ENCODE measurements around the gene ABI3BP. TPM values are rescaled to one million over a fixed set of nuclear protein-coding genes. Genes with fewer than 3 reads are reported as not detected.

The ABI3BP gene
- total RNA-seq, 1 donor from 2014 or later: not detected

- intact Hi-C loops (cut with micrococcal nuclease): no loop called here
Observed at GRCh38 chr3:100988080-100988479, 5.1 kb downstream of the ABI3BP start.

GRCh38 chr3:100984308-100984707 lies 8.9 kb downstream of the ABI3BP start:
- intact Hi-C loops (cut with micrococcal nuclease): no loop called here

- intact Hi-C loops (cut with micrococcal nuclease): no loop called here
Observed at GRCh38 chr3:100982710-100983109, 10.5 kb downstream of the ABI3BP start.

- intact Hi-C loops (cut with micrococcal nuclease): no loop called here
Observed at GRCh38 chr3:100981164-100981911, 11.9 kb downstream of the ABI3BP start.

GRCh38 chr3:100978011-100978659 lies 15.1 kb downstream of the ABI3BP start:
- intact Hi-C loops (cut with micrococcal nuclease): no loop called here

- intact Hi-C loops (cut with micrococcal nuclease): no loop called here
Observed at GRCh38 chr3:100976611-100977010, 16.6 kb downstream of the ABI3BP start.

GRCh38 chr3:100975714-100976113 lies 17.5 kb downstream of the ABI3BP start:
- intact Hi-C loops (cut with micrococcal nuclease): no loop called here

- intact Hi-C loops (cut with micrococcal nuclease): no loop called here
Observed at GRCh38 chr3:100973594-100973993, 19.6 kb downstream of the ABI3BP start.

- intact Hi-C loops (cut with micrococcal nuclease): no loop called here
Observed at GRCh38 chr3:100972867-100973266, 20.4 kb downstream of the ABI3BP start.

- intact Hi-C loops (cut with micrococcal nuclease): no loop called here
Observed at GRCh38 chr3:100972301-100972844, 20.8 kb downstream of the ABI3BP start.

GRCh38 chr3:100971798-100972197 lies 21.4 kb downstream of the ABI3BP start:
- intact Hi-C loops (cut with micrococcal nuclease): no loop called here

GRCh38 chr3:100970477-100970990 lies 22.7 kb downstream of the ABI3BP start:
- intact Hi-C loops (cut with micrococcal nuclease): no loop called here

GRCh38 chr3:100968932-100969906 lies 24.0 kb downstream of the ABI3BP start:
- intact Hi-C loops (cut with micrococcal nuclease): no loop called here

GRCh38 chr3:100966807-100967206 lies 26.4 kb downstream of the ABI3BP start:
- intact Hi-C loops (cut with micrococcal nuclease): no loop called here

- intact Hi-C loops (cut with micrococcal nuclease): no loop called here
Observed at GRCh38 chr3:100966049-100966491, 27.2 kb downstream of the ABI3BP start.

- intact Hi-C loops (cut with micrococcal nuclease): no loop called here
Observed at GRCh38 chr3:100963041-100963440, 30.2 kb downstream of the ABI3BP start.

- intact Hi-C loops (cut with micrococcal nuclease): no loop called here
Observed at GRCh38 chr3:100957261-100957986, 35.8 kb downstream of the ABI3BP start.

- intact Hi-C loops (cut with micrococcal nuclease): no loop called here
Observed at GRCh38 chr3:100956276-100956675, 36.9 kb downstream of the ABI3BP start.

GRCh38 chr3:100954990-100955389 lies 38.2 kb downstream of the ABI3BP start:
- intact Hi-C loops (cut with micrococcal nuclease): no loop called here

GRCh38 chr3:100954199-100954935 lies 38.9 kb downstream of the ABI3BP start:
- intact Hi-C loops (cut with micrococcal nuclease): no loop called here

Measured in T-helper 1 cell treated with Interleukin-12 subunit alpha and Interleukin-12 subunit beta and Interleukin-4 antibody, amounts not matched to agents 30 ng/mL and 1 ng/mL, for 36 hours (primary cell).